Measurements from ENCODE around the gene WWTR1. TPM values are rescaled to one million over a fixed set of nuclear protein-coding genes. Genes with fewer than 3 reads are reported as not detected.
A peak's percentile ranks its signal among the peaks of the same experiment; 100 is the strongest.

Gene WWTR1
- polyA plus RNA-seq, 1 donor (not counting 4 experiments of a cell fraction or from before 2014, with no cell fraction given) = 77.3 TPM

DNA sequence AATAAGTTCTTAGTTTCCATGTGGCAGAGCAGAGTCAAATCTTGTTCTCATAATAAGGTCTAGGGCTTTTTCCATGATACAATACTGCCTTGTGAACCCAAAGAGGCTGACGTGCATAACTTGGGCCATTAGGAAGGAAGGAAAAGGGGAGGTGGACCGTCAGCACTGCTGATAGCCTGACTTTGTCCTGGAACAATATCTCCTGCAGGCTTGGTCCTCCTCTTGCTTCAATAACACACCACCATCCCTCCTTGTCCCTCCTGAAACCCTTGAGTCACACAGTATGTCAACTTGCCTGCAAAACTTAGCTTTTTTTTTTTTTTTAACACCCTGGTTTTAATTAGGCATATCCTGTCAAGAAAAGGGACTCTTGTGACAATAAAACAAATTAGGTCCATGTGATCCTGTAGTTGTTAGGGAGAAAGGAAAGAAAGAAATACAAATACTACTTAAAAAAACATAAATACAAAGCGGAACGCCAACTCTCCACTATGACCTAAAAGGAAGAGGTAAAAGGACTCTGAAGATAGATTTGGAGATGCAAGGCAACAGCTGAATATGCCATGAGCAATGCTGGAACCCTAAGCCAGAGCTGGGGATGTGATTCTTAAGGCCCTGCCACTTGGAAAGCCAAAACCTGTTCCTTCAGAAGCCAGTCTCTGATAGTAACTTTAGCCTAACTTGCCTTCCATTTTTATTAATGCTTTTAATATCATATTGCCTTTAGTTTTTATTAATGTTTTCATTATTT is 67.0 kb downstream of the WWTR1 start:
- TF ChIP-seq, protein P1, sequence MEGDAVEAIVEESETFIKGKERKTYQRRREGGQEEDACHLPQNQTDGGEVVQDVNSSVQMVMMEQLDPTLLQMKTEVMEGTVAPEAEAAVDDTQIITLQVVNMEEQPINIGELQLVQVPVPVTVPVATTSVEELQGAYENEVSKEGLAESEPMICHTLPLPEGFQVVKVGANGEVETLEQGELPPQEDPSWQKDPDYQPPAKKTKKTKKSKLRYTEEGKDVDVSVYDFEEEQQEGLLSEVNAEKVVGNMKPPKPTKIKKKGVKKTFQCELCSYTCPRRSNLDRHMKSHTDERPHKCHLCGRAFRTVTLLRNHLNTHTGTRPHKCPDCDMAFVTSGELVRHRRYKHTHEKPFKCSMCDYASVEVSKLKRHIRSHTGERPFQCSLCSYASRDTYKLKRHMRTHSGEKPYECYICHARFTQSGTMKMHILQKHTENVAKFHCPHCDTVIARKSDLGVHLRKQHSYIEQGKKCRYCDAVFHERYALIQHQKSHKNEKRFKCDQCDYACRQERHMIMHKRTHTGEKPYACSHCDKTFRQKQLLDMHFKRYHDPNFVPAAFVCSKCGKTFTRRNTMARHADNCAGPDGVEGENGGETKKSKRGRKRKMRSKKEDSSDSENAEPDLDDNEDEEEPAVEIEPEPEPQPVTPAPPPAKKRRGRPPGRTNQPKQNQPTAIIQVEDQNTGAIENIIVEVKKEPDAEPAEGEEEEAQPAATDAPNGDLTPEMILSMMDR (optimal IDR thresholded peaks at IDR 0.05 in 1 of 3, IDR thresholded peaks at IDR 0.05 in 1 of 3, conservative IDR thresholded peaks at IDR 0.05 in 1 of 3; ENCODE audit: extremely low read depth in 1 of 3, insufficient read depth in 2 of 3, low read length in 3 of 3) = no peak
- TF ChIP-seq EZH2 (IDR thresholded peaks at IDR 0.05; ENCODE audit: low read length) = no peak
- Histone ChIP-seq H3K27me3 (ENCODE audit: control insufficient read depth, extremely low read depth, insufficient read depth, low read length) (no peaks in the 10 kb centered on the region), H3K9ac (ENCODE audit: control insufficient read depth, extremely low read depth, insufficient read depth, low read length) (no peak overlapping the region), H3K4me3 (ENCODE audit: control insufficient read depth in 2 of 3, extremely low read depth in 1 of 3, insufficient read depth in 2 of 3, low read depth in 1 of 3, low read length in 3 of 3) (no peak overlapping the region), H3K4me2 (ENCODE audit: control insufficient read depth, extremely low read depth, insufficient read depth, low read depth, low read length) (no peak overlapping the region), H3K9me1 (ENCODE audit: control insufficient read depth, extremely low read depth, insufficient read depth, low read length) (no peaks in the 10 kb centered on the region), H2AFZ (ENCODE audit: control insufficient read depth, low read length) (no peak overlapping the region), H3K79me2 (ENCODE audit: control insufficient read depth, insufficient read depth, low read length) (peaks cover 50% of the 10 kb centered on the region), H3K4me1 (ENCODE audit: control insufficient read depth, extremely low read depth, insufficient read depth, low read length) (peaks cover 25% of the 10 kb centered on the region), H3K36me3 (ENCODE audit: control insufficient read depth in 2 of 2, extremely low read depth in 1 of 2, insufficient read depth in 2 of 2, low read length in 2 of 2) (no peaks in the 10 kb centered on the region), H3K27ac (ENCODE audit: control insufficient read depth, insufficient read depth, low read length) (no peak overlapping the region), H4K20me1 (ENCODE audit: control insufficient read depth, extremely low read depth, insufficient read depth, low read length) (no peaks in the 10 kb centered on the region), H3K9me3 (ENCODE audit: control insufficient read depth, low read depth, low read length) (no peaks in the 10 kb centered on the region)
- DNase-seq (ENCODE audit: low read depth, low spot score) (no peak), FAIRE-seq (no peak)
- dilution Hi-C loops (cut with MboI; ENCODE audit: extremely low pct_ligation_motif_present, low sequenced_read_pairs) = no loop called here

DNA sequence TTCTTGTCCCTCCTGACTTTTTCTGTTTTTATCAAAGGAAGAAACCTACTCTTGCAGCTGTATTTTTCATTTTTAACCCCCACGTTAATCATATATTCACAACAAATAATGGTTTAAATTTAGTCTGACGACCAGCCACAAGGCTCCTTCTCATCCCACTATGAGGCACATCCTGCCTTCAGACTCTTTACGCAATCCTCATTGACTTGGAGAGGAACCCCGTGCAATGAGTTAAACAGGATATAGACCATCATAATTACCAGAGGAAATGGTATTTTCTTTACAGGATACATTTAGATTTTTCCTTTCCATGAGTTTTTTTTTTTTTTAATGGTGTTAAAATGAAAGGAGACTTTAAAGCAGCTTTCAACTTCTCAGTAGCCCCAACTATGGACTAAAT is 68.5 kb downstream of the WWTR1 start:
- no peak overlapping the region for H2AFZ ChIP-seq (ENCODE audit: control insufficient read depth, low read length)
- dilution Hi-C loops (cut with MboI; ENCODE audit: extremely low pct_ligation_motif_present, low sequenced_read_pairs) = no loop called here
- H3K4me2 ChIP-seq (ENCODE audit: control insufficient read depth, extremely low read depth, insufficient read depth, low read depth, low read length) = peak overlapping the region; percentile 11
- no peak for TF ChIP-seq EZH2 (IDR thresholded peaks at IDR 0.05; ENCODE audit: low read length)
- TF ChIP-seq, protein P1 (optimal IDR thresholded peaks at IDR 0.05 in 1 of 3, IDR thresholded peaks at IDR 0.05 in 1 of 3, conservative IDR thresholded peaks at IDR 0.05 in 1 of 3; ENCODE audit: extremely low read depth in 1 of 3, insufficient read depth in 2 of 3, low read length in 3 of 3) = no peak
- H3K27me3 ChIP-seq (ENCODE audit: control insufficient read depth, extremely low read depth, insufficient read depth, low read length) = no peaks in the 10 kb centered on the region
- DNase-seq (ENCODE audit: low read depth, low spot score) = no peak
- no peaks in the 10 kb centered on the region for H3K36me3 ChIP-seq (ENCODE audit: control insufficient read depth in 2 of 2, extremely low read depth in 1 of 2, insufficient read depth in 2 of 2, low read length in 2 of 2)
- H3K9me1 ChIP-seq (ENCODE audit: control insufficient read depth, extremely low read depth, insufficient read depth, low read length) = no peaks in the 10 kb centered on the region
- H3K4me3 ChIP-seq (ENCODE audit: control insufficient read depth in 2 of 3, extremely low read depth in 1 of 3, insufficient read depth in 2 of 3, low read depth in 1 of 3, low read length in 3 of 3) = no peak overlapping the region
- no peaks in the 10 kb centered on the region for H3K9me3 ChIP-seq (ENCODE audit: control insufficient read depth, low read depth, low read length)
- no peak for FAIRE-seq
- peaks cover 40% of the 10 kb centered on the region for H3K4me1 ChIP-seq (ENCODE audit: control insufficient read depth, extremely low read depth, insufficient read depth, low read length)
- peaks cover 47% of the 10 kb centered on the region for H3K79me2 ChIP-seq (ENCODE audit: control insufficient read depth, insufficient read depth, low read length)
- H4K20me1 ChIP-seq (ENCODE audit: control insufficient read depth, extremely low read depth, insufficient read depth, low read length) = no peaks in the 10 kb centered on the region
- H3K9ac ChIP-seq (ENCODE audit: control insufficient read depth, extremely low read depth, insufficient read depth, low read length) = no peak overlapping the region
- H3K27ac ChIP-seq (ENCODE audit: control insufficient read depth, insufficient read depth, low read length) = no peak overlapping the region
